HG03025 (cell line): ENCODE data around the gene ZNF785.
"Not testable (repeated sequence)": the region's sequence is repeated elsewhere in the genome, so short reads cannot be mapped to it uniquely, and the experiment has no call there.

Source experiments
- ATAC-seq: cut with Tn5 transposase; IDR thresholded peaks from one replicate; pipeline ENCODE4 v1.9.1; 2021; ENCODE audit warnings: mild to moderate bottlenecking, moderate library complexity; ENCODE audit not compliant: unreplicated experiment, low FRiP score

The ZNF785 gene

DNA sequence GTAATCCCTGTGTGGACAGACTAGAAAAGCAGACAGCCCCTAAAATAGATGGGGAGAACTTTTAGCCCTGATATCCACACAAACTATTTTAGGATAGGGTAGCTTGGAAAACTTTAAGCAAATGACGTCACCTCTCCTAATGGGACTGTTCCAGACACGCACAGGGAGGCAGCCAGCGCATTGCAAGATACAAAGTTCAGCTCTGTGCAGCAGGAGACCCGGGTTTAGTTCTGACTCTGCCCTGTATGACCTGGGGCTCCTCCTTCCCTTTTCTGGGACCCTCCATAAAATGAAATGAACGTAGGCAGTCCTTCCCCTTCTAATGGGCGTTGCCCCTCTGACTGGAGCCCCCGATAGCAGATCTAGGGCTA is 18.4 kb upstream of the ZNF785 start:
- ATAC-seq, result no peak

- ATAC-seq, result no peak
Measured at GRCh38 chr16:30602616-30603277, 17.2 kb upstream of the ZNF785 start.

DNA sequence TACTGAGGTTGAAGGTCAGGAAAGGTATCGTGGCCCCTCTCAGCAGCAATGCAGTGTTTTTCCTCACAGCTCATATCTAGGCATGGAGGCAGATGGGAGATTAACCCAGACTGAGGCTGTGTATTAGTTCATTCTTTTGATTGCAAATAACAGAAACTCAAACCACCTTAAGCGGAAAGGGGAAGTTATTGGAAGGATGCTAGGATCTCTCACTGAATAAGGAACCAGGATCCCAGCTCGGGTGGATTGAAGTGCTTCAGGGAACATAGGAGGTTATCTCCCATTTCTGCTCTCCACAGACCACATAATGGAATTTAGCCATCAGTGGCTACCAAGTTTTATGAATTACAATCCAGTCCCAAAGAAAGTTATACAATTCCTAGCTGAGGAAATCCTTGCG is 16.5 kb upstream of the ZNF785 start:
- no peak for ATAC-seq

- no peak for ATAC-seq
Measured at GRCh38 chr16:30600929-30601328, 15.4 kb upstream of the ZNF785 start.

DNA sequence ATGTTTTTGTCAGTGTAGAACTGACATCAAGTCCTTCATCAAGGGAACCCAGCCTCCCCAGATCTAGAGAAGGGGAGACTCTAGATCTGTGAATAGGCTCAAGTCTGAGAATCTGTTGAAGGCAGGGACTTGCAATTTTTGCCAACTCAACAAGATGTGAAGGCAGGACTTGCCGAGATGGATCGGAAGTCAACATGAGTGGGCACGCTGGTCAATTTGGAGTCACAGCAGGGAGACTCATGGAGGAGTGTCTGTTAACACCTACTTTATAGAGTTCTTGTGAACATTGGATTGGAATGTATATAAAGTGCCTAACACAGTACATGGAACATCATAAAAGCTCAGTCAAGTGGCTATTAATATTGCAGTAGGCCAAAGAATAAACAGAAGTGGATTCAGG is 14.7 kb upstream of the ZNF785 start:
- ATAC-seq, result no peak

DNA sequence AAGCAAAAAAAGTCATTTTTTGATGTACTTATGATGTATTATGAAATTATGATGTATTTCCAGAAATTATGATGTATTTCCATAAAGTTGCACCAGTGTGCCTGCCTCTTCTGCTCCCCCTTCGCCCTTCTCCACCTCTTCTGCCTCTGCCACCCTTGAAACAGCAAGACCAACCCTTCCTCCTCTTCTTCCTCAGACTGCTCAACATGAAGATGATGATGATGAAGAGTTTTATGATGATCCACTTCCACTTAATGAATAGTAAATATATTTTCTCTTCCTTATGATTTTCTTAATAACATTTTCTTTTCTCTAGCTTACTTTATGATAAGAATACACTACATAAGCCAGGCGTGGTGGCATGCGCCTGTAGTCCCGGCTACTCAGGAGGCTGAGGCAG is 7.4 kb upstream of the ZNF785 start:
- no peak for ATAC-seq

- not testable (repeated sequence) for ATAC-seq
Measured at GRCh38 chr16:30590869-30591268, 5.4 kb upstream of the ZNF785 start.

DNA sequence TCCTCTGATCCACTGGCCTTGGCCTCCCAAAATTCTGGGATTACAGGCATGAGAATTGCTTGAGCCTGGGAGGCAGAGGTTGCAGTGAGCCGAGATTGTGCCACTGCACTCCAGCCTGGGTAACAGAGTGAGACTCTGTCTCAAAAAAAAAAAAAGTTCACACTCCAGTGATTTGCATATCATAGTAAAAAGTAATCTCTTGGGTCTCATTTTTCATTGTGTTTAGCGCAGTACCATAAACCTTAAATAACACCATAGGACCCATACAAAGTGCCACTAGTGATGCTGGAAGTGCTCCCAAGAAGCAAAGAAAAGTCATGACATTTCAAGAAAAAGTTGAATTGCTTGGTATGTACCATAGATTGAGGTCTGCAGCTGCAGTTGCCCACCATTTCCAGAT is 4.1 kb upstream of the ZNF785 start:
- not testable (repeated sequence) for ATAC-seq

DNA sequence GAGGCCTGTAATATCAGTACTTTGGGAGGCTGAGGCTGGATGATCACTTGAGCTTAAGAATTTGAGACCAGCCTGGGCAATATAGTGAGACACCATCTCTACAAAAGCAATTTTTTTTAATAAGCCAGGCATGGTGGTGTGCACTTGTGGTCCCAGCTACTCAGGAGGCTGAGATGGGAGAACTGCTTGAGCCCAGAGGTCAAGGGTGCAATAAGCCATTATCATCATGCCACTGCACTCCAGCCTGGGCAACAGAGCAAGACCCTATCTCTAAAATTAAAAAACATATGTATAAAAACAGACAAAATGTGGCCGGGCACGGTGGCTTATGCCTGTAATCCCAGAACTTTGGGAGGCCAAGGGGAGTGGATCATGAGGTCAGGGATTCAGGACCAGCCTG is 3.2 kb upstream of the ZNF785 start:
- ATAC-seq, result no peak

GRCh38 chr16:30585022-30585399 is 486 bp downstream of the ZNF785 start:
- ATAC-seq, result peak; percentile 37

DNA sequence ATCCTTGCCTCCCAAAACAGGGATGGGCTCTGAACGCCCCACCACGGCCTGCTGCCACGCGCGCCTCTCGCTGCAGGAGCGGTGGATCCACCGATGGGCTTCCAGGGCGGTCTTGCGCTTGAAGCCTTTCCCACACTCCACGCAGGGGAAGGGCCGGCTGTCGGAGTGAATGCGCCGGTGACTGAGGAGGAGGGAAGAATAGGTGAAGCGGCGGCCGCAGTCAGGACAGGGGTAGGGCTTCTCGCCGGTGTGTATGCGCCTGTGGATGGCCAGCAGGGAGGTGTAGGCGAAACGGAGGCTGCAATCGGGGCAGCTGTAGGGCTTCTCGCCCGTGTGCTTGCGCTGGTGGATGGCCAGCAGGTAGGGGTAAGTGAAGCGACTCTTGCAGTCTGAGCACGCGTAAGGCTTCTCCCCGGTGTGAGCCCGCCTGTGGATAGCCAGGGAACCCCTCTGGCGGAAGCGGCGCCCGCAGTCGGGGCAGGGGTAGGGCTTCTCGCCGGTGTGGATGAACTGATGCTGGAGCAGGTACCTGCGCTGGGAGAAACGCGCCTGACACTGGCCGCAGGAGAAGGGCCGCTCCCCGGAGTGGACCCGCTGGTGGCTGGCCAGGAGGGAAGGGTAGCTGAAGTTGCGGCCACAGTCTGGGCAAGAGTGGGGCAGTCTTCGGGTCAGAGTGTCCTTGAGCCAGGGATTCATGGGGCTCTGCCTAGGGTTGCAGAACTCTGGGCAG is 2.7 kb downstream of the ZNF785 start:
- ATAC-seq, result no peak

GRCh38 chr16:30581457-30581856 is 4.0 kb downstream of the ZNF785 start:
- ATAC-seq, result no peak

- ATAC-seq, result no peak
Measured at GRCh38 chr16:30574678-30575077, 10.8 kb downstream of the ZNF785 start.

DNA sequence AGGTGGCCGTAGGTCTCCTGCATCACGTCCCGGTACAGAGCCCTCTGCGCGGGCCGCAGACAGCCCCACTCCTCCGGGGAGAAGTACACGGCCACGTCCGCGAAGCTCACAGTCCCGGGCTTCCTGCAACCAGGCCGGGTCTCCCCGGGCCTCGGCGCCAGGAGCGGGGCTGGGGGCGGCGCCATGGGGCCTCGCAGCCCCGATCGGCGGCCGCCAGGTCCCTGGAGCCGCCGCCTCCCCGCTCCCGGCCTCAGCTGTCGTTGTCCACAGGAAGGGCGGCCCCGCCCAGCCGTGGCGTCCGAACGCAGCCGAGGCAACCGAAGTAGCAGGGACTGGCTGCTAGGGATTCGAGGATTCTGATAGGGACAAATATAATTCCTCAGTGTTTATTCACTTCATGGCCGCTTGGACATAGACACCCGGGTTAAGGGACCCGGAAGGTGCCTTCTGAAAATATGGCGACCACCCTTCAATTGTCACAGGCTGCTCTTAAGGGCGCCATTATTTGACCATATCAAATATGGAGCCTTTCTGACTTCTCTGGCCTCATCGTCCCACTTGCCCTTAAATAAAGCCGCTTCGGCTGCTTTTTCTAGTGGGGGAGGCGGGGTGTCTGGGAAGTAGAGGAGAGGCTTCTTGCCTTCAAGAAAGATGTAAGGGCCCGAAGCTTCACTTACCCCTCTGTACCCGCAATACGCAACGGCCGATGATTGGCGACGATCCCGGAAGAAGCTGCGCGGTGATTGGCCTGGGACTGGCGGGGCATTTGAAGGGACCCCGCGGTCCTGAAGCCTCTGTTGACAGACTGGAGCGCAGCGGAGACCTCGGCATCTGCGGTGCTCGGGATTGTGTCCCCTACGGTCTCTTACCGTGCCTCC is 13.8 kb downstream of the ZNF785 start, which contains the start of gene ZNF688:
Gene ZNF688 (minus strand): TSS at position 270 of the 878 bp plus-strand sequence. CDS start 85 bp downstream, at position 185.
- peak; percentile 70 for ATAC-seq

GRCh38 chr16:30570636-30571444 is 14.7 kb downstream of the ZNF785 start:
- no peak for ATAC-seq

DNA sequence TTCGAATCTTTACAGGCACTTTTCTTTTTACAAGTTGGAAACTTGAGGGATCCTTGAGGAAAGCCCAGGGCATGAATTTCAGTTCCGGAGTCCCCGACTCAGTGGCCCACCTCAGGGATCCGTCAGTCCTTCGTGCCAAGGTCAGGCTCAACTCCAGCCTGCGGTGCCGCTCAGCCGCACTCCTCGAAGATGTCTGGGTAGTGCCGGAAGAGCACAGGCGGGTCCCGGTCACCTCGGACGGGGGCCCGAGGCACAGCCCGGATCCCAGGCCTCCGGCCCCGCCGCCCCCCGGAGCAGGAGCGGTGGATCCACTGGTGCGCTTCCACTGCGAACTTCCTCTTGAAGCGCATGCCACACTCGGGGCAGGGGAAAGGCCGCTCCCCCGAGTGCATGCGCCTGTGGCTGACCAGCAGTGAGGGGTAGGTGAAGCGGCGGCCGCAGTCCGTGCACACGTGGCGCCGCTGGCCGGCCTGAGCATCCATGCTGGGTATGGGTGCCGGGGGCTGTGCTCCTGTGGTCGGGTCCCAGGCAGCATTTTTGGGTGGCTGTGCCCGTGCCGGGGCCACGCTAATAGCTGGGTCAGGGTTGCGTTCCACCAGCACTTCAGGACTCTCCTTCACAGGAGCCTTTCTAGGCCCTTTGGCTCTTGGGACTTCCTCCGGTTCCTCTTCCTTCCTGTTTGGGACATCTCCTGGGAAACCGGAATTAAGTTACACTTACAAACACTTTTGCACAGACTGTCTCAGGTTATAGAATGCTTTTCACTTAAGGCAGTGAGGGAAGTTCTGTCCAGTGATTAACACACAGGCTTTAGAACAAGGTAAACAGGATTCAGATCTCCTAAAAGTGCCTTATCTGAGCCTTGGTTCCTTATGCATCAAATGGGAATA is 15.5 kb downstream of the ZNF785 start:
- ATAC-seq, result no peak

GRCh38 chr16:30569281-30569680 is 16.2 kb downstream of the ZNF785 start:
- no peak for ATAC-seq

DNA sequence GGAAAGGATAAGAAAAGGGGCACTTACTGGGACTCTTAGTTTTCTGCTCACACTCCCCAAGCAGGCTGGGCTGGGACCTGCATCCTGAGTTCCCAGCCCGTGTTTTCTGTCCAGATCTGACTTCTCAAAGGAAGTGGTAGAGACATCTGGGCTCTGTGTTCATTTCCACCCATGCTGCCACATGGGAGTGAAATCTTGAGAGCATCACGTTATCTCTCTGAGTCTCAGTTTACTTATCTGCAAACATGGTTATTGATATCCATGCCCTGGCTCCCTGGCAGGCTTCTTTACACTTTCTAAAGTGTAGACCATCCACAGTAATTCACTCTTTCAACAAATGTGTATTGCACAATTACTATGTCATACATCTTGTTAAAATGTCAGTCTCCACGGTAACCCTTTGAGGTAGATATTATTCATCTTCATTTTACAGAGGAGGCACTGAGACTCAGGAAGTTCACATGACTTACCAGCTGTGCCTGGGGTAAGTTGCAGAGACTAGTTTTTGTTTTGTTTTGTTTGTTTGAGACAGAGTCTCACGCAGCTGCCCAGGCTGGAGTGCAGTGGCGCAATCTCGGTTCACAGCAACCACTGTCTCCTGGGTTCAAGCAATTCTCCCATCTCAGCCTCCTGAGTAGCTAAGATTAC is 17.4 kb downstream of the ZNF785 start:
- no peak for ATAC-seq
